IPS DF 4.7 (cell line): ENCODE data around the gene IKZF4.
"Not testable (repeated sequence)": the region's sequence is repeated elsewhere in the genome, so short reads cannot be mapped to it uniquely, and the experiment has no call there.

ENCODE experiments used
- DNase-seq: peaks from one replicate; pipeline ENCODE4 v3.0.0-alpha.2; 2013; ENCODE audit warnings: low spot score; ENCODE audit errors: extremely low read depth

IKZF4 gene

DNA sequence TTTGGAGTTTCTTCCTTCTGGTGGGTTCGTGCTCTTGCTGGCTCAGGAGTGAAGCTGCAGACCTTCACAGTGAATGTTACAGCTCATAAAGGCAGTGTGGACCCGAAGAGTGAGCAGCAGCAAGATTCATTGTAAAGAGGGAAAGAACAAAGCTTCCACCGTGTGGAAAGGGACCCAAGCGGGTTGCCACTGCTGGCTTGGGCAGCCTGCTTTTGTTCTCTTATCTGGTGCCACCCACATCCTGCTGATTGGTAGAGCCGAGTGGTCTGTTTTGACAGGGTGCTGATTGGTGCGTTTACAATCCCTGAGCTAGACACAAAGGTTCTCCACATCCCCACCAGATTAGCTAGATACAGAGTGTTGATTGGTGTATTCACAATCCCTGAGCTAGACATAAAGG lies 21.3 kb upstream of the IKZF4 start:
- not testable (repeated sequence) for DNase-seq

DNA sequence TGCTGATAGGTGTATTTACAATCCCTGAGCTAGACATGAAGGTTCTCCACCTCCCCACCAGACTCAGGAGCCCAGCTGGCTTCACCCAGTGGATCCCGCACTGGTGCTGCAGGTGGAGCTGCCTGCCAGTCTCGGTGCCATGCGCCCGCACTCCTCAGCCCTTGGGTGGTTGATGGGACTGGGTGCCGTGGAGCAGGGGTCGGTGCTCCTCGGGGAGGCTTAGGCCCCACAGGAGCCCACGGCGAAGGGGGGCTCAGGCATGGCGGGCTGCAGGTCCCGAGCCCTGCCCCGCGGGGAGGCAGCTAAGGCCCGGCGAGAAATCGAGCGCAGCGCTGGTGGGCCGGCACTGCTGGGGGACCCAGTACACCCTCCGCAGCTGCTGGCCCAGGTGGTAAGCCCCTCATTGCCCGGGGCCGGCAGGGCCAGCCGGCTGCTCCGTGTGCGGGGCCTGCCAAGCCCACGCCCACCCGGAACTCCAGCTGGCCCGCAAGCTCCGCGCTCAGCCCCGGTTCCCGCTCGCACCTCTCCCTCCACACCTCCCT lies 20.8 kb upstream of the IKZF4 start:
- not testable (repeated sequence) for DNase-seq

- no peak for DNase-seq
Measured at GRCh38 chr12:56001487-56002100, 19.2 kb upstream of the IKZF4 start.

GRCh38 chr12:56003376-56003775 lies 17.5 kb upstream of the IKZF4 start:
- DNase-seq = not testable (repeated sequence)

DNA sequence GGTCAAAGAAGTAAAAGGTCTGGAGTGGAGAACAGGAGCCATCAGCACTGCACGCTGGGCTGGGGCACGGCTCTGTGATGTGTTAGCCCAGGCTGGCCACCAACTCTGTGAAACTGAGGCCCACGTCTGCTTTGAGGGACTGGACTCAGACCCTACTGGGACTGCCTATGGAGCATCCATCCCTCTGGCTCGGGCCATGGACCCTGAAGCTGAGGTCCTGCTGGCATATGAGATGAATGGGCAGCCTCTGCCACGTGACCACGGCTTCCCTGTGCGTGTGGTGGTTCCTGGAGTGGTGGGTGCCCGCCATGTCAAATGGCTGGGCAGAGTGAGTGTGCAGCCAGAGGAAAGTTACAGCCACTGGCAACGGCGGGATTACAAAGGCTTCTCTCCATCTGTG lies 16.6 kb upstream of the IKZF4 start:
- DNase-seq = no peak

DNA sequence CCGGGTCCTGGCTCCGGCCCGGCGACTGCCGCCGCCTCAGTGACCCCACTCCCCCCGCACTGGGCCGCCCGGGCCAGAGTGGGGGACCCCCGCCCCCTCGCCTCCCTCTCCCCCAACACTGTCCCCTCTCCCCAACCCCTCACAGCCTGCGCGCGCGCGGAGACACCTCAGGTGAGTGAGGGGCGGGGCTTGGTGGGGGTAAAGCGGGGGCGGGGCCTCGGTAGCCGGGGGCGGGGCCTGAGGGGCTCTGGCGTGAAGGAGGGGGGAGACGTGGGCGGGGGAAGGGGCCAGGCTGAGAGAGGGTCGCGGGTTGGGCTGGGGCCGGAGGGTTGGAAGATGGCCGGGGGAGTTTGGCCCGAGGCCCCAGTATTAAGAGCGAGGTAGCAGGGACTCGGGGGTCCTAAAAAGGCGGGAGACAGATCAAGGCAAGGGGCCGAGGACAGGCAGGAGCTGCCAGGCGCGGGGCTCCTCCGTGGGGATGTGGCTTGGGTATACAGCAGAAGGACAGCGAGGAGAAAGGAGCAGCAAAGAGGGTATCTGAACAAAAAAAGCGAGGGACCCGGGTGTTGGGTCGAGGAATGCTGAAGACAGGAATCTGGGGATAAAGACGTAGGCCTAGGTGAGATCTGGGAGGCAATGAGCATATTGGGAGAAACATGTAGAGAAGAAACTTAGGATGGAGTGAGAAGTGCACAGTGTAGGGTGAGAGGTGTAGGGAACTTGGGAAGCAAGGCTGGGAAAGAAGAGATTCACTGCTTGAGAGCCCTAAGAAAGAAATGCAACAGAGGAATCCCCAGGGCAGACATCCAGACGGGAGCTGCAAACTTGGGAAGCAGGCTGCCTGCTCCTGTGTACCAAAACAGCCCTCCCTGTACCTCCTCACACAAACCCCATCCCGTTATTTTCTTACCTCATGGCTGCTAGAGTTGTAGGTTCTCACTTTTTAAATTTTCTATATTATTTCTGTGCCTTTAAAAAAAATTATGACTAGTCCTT lies 13.0 kb upstream of the IKZF4 start:
- DNase-seq = no peak

DNA sequence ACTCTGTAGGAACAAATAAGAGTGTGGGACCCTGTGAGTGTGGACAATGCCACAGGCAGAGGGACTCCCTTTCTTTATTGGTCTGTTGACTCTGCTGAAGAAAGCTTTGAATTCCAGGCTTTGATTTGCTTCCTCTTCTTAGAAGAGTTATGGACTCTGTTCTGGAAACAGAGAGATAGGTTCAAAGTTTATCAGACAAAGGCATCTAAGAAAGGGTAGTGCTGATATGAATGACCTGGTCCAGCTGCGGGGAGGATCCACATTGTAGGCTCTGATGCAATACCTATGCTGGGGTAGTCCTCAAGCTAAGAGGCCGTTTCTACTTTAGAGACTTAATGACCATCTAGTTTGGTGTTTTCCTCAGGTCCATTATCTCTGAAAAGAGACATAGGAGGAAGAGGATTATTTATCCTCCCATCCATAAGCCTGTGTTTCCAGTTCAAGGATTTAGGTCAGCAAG lies 10.7 kb upstream of the IKZF4 start:
- DNase-seq = no peak

GRCh38 chr12:56011509-56012090 lies 9.2 kb upstream of the IKZF4 start:
- no peak for DNase-seq

DNA sequence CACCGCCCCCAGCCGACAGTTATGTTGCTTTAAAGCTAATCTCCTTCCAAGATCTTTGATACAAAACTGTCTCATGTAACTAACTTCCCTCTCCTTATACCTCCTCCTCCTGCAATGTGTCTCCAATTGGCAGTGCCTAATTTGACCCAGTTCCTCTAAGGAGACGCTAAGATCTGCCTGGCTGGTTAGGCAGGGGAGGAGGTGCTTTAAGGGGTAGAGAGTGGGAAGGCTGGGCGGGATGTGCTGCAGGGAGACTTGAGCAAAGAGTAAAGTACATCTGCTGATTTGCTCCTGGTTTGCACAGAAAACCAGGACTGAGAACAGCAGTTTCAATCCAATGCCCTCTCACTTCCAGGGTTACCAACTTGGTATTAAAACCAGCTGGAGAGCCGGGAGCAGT lies 7.4 kb upstream of the IKZF4 start:
- no peak for DNase-seq

- DNase-seq = no peak
Measured at GRCh38 chr12:56014205-56014604, 6.6 kb upstream of the IKZF4 start.

DNA sequence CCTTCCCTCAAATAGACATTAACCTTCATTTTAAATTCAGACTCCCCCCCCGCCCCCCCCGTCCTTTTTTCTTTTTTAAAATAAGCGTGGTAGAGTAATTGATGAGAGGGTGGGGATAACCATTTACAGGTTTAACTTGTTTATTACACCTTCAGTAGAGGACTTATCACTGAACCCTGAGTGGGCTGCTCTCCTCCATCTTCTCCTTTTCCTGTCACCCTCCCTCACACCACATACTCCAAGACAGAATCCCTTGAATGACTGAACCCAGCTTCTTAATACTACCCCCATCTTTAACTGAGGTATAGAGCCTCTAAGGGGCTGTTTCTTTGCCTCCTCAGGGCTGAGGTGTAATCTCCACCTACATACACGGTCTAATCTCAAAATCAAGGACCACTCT lies 3.7 kb upstream of the IKZF4 start:
- no peak for DNase-seq

DNA sequence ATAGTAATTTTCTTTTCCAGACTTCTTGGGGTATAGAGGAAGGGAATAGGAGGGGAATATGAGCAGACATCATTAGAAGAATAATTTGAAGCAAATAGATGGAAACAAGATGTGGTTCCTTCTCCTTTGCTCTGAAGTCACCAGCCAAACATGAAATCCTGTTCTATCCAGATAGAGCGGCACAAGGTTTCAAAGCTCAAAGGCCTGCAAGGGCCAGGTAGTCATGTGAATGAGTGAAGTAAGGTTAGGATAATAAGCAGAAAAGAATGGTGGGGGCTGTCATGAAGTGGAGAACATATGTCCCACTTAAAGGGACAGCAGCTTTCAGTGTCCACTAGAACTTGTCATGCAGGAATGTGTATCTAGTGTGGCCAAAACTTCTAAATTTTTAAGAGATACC lies 2.5 kb upstream of the IKZF4 start:
- no peak for DNase-seq

DNA sequence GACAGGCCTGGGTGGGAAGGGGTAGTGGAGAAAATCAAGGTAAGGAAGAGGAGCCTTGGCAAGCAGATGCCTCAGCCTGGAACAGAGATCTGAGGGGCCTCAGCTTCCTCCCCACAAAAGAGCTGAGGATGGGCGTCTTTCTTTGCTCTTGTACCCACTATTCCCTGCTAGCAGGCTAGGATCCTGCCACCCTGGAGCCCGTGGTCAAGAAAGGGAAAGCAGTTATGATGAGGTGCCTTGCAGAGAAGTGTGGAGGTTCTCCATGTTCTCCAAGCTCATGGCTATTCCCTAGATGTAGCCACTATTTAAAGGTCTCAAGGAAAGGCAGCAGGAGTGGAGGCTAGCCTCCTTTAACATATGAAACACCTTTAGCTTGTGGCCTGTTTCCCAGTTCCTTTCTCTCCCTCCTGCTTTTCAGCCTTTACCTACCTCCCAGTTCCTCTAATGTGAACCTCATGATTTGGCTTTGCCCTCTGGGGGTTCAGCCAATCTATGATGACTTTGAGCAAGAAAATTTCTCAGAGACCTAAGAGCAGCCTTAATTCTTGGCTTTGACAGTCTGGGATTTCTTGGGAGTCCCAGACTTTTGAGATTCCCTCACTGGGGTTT lies 1.1 kb downstream of the IKZF4 start:
- DNase-seq = no peak

DNA sequence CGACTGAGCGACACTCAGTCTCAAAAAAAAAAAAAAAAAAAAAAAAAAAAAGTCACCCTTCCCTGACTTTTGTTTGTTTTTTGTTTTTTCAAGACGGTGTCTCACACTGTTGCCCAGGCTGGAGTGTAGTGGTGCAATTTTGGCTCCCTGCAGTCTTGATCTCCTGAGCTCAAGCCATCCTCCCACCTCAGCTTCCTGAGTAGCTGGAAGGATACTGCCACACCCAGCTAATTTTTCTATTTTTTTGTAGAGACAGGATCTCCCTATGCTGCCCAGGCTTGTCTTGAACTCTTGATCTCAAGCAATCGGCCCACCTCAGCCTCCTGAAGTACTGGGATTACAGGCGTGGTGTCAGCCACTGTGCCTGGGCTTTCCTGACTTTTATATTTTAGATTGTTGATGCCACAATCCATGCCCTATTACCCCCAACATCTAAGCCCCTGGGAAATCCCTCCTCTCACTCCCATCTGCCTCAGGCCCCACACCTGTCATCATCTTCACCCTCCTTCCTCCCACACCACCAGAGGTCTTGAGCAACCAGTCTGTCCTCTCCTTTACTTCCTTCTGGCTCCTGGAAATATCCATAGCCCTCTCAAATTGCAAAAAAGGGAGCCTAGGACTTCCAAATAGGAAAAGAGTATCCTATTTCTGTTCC lies 7.8 kb downstream of the IKZF4 start:
- no peak for DNase-seq

DNA sequence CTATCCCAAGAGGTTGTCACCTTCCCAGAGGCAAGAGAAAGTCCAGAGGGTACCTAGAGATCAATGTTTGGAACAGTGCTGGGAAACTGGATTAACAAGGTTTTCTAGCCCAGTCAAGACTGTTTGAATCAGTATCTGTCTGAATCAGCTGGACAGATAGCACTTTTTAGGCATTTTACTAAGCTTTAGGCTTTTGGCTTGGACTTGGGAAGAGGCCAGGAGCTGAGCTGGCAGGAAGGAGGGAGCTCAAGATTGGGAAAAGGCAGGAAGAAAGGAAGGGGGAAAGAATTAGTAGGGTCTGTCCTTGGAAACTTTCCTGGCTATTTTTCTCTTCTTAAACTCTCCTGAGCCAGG lies 8.3 kb downstream of the IKZF4 start:
- no peak for DNase-seq

GRCh38 chr12:56029666-56030293 lies 8.9 kb downstream of the IKZF4 start:
- no peak for DNase-seq

DNA sequence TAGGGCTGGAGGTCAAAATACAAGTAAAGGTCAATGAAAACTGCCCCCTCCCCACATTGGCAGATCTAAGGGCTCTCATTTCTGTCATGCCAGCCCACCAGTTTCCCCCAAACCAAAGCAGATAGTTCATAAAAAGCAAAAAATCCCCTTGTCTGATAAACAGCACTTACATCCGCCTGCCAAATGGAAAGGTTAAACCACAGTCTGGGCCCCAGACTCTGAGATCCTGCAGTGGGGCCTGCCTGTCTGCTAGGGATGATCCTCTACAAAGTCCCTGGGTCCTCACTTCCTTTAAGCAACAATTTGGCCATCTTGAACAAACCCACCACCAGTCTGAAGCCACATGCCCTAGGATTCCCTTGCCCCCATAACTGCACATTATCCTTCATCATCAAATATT lies 11.1 kb downstream of the IKZF4 start:
- DNase-seq = no peak

- DNase-seq = no peak
Measured at GRCh38 chr12:56034586-56035332, 13.9 kb downstream of the IKZF4 start.

- DNase-seq = no peak
Measured at GRCh38 chr12:56037161-56037560, 16.3 kb downstream of the IKZF4 start.
